GM12892 (cell line): Measurements from ENCODE around the gene FAM240A.

Source experiments
- POLR2A ChIP-seq: IDR thresholded peaks from 2 replicates; pipeline ENCODE4 v1.6.1; 2011; ENCODE audit warnings: low read depth, low read length, control low read depth
- POLR2AphosphoS5 ChIP-seq: IDR thresholded peaks from 2 replicates; pipeline ENCODE4 v1.6.1; 2011; ENCODE audit warnings: low read depth, low read length, control low read depth
- TAF1 ChIP-seq: IDR thresholded peaks from 2 replicates; pipeline ENCODE4 v1.6.1; 2011; ENCODE audit warnings: low read depth, mild to moderate bottlenecking, control low read depth, low read length, borderline replicate concordance

DNA sequence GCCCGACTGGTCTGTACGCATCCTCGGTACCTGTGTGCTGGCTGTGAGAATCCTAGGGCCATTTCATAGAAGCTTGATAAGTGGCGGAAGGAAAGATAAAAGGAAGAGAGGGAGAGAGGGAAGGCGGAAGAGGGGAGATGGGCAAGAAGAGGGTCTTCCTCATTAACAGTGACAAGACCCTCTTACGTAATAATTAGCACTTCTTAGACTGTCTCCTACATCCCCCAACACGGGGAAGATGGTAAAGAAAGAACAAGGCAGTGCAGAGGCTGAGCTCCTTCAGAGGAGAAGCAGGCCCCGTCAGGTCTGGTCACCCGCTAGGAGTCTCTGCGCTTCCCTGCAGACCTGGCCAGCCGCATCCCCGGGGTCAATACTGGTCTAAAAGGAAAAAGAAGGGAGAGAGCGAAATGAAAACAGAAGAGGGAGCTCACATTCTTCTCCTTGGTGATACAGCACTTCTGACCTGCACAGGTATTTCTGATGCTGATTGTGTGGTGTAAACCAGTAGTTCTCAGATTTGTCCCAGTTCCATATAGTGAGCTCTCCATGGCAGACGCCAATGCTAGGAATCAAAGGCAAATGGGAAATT lies 19.0 kb upstream of the FAM240A start:
- TF ChIP-seq POLR2A (no peak), POLR2AphosphoS5 (no peak), TAF1 (no peak)
